Measurements from ENCODE around the gene PPP1R3F. TPM values are rescaled to one million over a fixed set of nuclear protein-coding genes. Genes with fewer than 3 reads are reported as not detected.
A peak's percentile ranks its signal among the peaks of the same experiment; 100 is the strongest.
"Not testable (repeated sequence)": the region's sequence is repeated elsewhere in the genome, so short reads cannot be mapped to it uniquely, and the experiment has no call there.

PPP1R3F gene
- total RNA-seq, 2 donors from 2014 or later: 1.9 to 2.8 TPM

DNA sequence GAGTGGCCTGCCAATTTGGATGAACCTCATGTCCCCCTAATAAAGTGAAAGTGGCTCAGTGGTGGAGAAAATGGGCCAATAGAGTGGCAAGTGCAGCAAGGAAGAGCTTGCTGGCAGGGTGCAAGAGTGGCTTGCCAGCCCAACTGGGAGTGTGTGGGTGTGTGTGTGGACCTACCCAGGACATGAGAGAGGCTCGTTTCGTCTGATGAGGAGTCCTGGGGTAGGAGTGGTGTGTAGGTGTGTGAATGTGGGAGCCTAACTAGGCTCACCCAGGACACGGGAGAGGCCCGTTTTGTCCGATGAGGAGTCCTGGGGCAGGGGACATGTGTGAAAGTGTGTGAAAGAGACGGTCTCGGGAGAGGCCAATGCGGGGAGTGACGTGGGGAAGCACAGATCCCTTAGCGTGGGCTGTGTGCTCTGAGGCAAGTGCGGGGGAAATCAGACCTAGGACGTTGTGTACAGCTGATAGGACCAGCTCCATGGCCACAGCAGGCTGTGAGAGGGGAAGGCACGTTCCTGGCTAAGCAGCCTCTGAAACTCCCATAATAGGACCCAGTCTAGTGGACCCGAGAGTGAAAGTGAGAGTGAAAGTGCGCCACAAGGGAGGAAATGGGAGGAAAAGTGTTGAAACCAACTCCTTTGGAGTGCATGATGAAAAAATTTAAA is 39.1 kb downstream of the PPP1R3F start:
- no peaks in the 10 kb centered on the region for H3K4me1 ChIP-seq
- no peak for DNase-seq
- intact Hi-C loops (cut with DNase I): no loop called here
- TF ChIP-seq, protein P1, sequence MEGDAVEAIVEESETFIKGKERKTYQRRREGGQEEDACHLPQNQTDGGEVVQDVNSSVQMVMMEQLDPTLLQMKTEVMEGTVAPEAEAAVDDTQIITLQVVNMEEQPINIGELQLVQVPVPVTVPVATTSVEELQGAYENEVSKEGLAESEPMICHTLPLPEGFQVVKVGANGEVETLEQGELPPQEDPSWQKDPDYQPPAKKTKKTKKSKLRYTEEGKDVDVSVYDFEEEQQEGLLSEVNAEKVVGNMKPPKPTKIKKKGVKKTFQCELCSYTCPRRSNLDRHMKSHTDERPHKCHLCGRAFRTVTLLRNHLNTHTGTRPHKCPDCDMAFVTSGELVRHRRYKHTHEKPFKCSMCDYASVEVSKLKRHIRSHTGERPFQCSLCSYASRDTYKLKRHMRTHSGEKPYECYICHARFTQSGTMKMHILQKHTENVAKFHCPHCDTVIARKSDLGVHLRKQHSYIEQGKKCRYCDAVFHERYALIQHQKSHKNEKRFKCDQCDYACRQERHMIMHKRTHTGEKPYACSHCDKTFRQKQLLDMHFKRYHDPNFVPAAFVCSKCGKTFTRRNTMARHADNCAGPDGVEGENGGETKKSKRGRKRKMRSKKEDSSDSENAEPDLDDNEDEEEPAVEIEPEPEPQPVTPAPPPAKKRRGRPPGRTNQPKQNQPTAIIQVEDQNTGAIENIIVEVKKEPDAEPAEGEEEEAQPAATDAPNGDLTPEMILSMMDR (IDR thresholded peaks at IDR 0.05): no peak
- no peaks in the 10 kb centered on the region for H3K36me3 ChIP-seq
- no peaks in the 10 kb centered on the region for H3K9me3 ChIP-seq
- H3K27me3 ChIP-seq: no peaks in the 10 kb centered on the region
- H3K9ac ChIP-seq (ENCODE audit: low read depth in 2 of 2, low read length in 2 of 2): no peak overlapping the region
- H3K27ac ChIP-seq: no peak overlapping the region
- peak overlapping the region; percentile 16 for H3K4me3 ChIP-seq

DNA sequence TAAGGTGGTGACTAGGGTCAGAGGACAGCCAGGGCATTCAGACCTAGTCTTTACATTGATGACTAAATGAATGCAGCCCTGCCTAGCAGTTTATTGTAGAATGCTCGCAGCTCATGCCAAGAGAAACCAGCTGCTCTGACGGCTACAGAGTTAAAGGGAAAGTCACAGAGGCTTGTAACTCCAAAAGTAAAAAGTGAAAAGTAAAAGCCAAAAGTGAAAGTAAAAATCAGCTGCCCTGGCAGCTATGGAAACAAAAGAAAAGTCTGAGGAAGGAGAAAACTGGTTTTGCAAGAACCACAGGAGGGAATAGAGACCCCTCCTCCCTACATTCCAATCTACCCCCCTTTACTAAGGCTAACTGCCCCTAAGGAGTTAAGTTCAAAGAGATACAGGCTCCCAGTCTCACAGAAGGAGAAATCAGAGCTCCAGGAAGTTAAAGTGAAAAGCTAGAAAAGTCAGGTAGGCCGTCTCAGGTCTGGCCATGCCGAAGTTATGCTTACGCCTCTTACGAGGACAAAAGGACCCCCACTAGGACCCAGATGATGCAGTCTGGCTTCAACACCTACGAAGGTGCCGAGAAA is 39.9 kb downstream of the PPP1R3F start:
- H3K27ac ChIP-seq: peak overlapping the region; percentile 42
- H3K36me3 ChIP-seq: no peaks in the 10 kb centered on the region
- H3K4me1 ChIP-seq: no peaks in the 10 kb centered on the region
- peak overlapping the region; percentile 16 for H3K4me3 ChIP-seq
- peak overlapping the region in 1 of 2 donors; percentile 35 for H3K9ac ChIP-seq (ENCODE audit: low read depth in 2 of 2, low read length in 2 of 2)
- H3K9me3 ChIP-seq: no peaks in the 10 kb centered on the region
- intact Hi-C loops (cut with DNase I): no loop called here
- DNase-seq: peak; percentile 27
- H3K27me3 ChIP-seq: no peaks in the 10 kb centered on the region
- TF ChIP-seq, protein P1 (IDR thresholded peaks at IDR 0.05): no peak

DNA sequence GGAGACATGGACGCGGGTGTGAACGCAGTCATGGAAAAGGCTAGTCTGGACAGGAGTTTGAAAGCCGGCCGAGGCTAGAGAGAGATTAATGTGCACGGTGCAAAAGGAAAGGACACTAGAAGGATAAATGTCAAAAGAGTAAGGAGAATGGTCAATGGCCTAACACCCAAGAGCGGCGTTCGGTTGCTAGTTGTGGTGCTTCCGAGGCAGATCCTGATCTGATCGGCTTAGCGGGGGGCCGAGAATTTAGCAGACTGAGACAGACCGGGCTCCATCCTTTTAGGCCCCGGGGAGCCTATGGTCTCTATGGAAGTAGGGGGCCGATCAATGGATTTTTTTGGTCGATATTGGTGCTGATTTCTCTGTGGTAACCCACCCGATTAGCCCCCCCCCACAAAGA is 40.8 kb downstream of the PPP1R3F start:
- Histone ChIP-seq H3K27ac (no peak overlapping the region), H3K4me1 (no peaks in the 10 kb centered on the region), H3K27me3 (no peaks in the 10 kb centered on the region), H3K9me3 (no peaks in the 10 kb centered on the region), H3K9ac (ENCODE audit: low read depth in 2 of 2, low read length in 2 of 2) (no peak overlapping the region), H3K4me3 (no peak overlapping the region), H3K36me3 (no peaks in the 10 kb centered on the region)
- TF ChIP-seq, protein P1 (IDR thresholded peaks at IDR 0.05): no peak
- DNase-seq: no peak
- intact Hi-C loops (cut with DNase I): no loop called here

DNA sequence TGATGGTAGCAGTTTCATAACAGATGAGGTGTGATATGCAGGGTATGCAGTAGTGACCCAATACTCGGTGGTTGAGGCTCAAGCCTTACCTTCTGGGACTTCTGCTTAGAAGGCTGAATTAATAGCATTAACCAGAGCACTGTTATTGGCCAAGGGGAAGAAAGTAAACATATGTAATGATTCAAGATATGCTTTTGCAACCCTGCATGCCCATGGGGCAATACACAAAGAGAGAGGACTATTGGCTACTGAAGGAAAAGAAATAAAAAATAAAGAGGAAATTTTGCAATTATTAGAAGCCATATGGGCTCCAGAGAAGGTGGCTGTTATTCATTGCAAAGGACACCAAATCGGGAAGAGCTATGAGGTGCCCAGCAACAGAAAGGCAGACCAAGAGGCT is 42.6 kb downstream of the PPP1R3F start:
- no peaks in the 10 kb centered on the region for H3K36me3 ChIP-seq
- H3K27ac ChIP-seq: no peak overlapping the region
- intact Hi-C loops (cut with DNase I): no loop called here

DNA sequence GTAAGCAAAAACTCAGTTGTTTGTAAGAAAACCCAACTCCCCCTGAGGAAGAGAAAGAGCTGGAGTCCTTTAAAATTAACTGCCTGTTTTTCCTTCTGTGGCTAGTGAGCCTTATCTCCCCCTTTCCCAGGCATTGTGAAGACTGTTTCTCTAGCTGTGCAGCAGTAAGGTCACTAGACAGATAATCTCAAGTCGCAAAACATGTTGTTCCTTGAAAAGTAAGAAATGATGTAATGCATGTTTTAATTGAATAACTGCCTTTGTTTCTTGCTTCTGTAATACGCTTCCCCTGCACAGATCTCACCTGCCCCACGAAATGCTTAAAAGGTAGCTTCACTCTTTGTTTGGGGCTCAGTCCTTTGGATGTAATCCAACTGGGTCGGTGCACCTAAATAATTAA is 46.5 kb downstream of the PPP1R3F start:
- intact Hi-C loops (cut with DNase I): no loop called here
- Histone ChIP-seq H3K9me3 (no peaks in the 10 kb centered on the region), H3K9ac (ENCODE audit: low read depth in 2 of 2, low read length in 2 of 2) (no peak overlapping the region), H3K27ac (no peak overlapping the region), H3K36me3 (no peaks in the 10 kb centered on the region), H3K4me3 (no peak overlapping the region), H3K27me3 (no peaks in the 10 kb centered on the region), H3K4me1 (no peaks in the 10 kb centered on the region)
- TF ChIP-seq, protein P1 (IDR thresholded peaks at IDR 0.05): no peak
- no peak for DNase-seq

More for the DNA sequence above, 42.6 kb downstream of the PPP1R3F start:
- H3K27me3 ChIP-seq: no peaks in the 10 kb centered on the region
- H3K9me3 ChIP-seq: no peaks in the 10 kb centered on the region
- no peak for DNase-seq
- no peak overlapping the region for H3K4me3 ChIP-seq
- no peaks in the 10 kb centered on the region for H3K4me1 ChIP-seq
- H3K9ac ChIP-seq (ENCODE audit: low read depth in 2 of 2, low read length in 2 of 2): no peak overlapping the region
- TF ChIP-seq, protein P1 (IDR thresholded peaks at IDR 0.05): no peak

DNA sequence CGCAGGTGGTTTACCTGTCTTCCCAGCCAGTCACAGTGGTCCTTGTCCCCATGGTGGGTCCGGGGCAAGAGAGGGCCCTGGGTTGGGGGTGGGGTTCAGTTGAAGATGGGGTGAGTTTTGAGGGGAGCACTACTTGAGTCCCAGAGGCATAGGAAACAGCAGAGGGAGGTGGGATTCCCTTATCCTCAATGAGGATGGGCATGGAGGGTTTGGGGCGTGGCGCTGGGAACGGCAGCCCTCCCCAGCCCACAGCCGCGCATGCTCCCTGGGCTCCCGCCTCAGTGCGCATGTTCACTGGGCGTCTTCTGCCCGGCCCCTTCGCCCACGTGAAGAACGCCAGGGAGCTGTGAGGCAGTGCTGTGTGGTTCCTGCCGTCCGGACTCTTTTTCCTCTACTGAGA is 52.1 kb downstream of the PPP1R3F start, which contains the start of gene GAGE12J:
Gene GAGE12J, plus strand, starts transcription at position 301 of the 400 bp plus-strand sequence. CDS start 1,157 bp downstream, outside the sequence.
- H3K27me3 ChIP-seq; H3K9ac ChIP-seq (ENCODE audit: low read depth in 2 of 2, low read length in 2 of 2); DNase-seq; H3K36me3 ChIP-seq; H3K27ac ChIP-seq; H3K4me1 ChIP-seq; intact Hi-C loops (cut with DNase I); H3K9me3 ChIP-seq; H3K4me3 ChIP-seq: not testable (repeated sequence)

DNA sequence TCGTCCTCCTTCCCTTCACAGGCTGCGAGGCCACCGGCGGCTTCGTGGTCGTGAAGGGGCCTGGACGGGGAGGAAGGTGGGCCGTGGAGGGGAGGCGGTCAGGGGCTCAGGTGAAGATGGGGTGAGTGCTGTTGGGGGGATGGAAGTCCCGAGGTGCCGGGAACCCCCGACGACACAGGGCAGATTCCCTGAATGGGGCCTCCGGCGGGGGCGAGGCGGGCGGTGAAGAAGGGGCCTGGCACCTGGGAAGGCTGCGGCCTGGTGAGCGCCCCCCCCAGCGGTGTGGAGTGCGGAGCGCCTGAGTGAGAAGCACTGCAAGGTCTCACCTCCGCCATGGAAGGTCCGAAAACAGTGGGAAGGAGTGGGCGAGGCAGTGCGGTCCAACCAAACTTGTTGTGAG is 52.7 kb downstream of the PPP1R3F start:
- H3K9ac ChIP-seq (ENCODE audit: low read depth in 2 of 2, low read length in 2 of 2); H3K4me1 ChIP-seq; intact Hi-C loops (cut with DNase I); H3K27me3 ChIP-seq; DNase-seq; H3K27ac ChIP-seq; H3K36me3 ChIP-seq; H3K9me3 ChIP-seq; H3K4me3 ChIP-seq: not testable (repeated sequence)

DNA sequence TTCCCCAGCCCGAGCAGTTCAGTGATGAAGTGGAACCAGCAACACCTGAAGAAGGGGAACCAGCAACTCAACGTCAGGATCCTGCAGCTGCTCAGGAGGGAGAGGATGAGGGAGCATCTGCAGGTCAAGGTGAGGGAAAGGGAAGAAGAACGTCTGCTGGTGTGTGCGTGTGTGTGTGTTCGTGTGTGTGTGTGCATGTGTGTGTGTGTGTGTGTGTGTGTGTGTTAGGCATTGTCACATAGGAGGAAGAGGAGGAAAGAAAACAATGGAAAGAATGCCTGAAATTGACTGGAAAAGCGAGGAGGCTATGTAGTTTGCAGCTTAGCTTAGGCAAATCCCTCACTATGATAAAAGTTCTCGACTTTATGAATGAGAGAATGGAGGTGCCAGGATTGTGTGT is 54.1 kb downstream of the PPP1R3F start:
- DNase-seq; intact Hi-C loops (cut with DNase I); H3K27ac ChIP-seq; H3K4me1 ChIP-seq; H3K27me3 ChIP-seq; H3K9ac ChIP-seq (ENCODE audit: low read depth in 2 of 2, low read length in 2 of 2); H3K36me3 ChIP-seq; H3K4me3 ChIP-seq; H3K9me3 ChIP-seq: not testable (repeated sequence)
